Measurements from ENCODE around the gene CYP3A5. TPM values are rescaled to one million over a fixed set of nuclear protein-coding genes. Genes with fewer than 3 reads are reported as not detected.

The CYP3A5 gene
- total and polyA plus RNA-seq, 9 of the 15 experiments (the other 6 are each of a cell fraction or from before 2014, with no cell fraction given) = 0.73 to 2.8 (median 1.5) TPM

GRCh38 chr7:99616359-99617191, 63.2 kb downstream of the CYP3A5 start, which contains the start of gene ZSCAN25 (continued):
- TF ChIP-seq, protein P1, sequence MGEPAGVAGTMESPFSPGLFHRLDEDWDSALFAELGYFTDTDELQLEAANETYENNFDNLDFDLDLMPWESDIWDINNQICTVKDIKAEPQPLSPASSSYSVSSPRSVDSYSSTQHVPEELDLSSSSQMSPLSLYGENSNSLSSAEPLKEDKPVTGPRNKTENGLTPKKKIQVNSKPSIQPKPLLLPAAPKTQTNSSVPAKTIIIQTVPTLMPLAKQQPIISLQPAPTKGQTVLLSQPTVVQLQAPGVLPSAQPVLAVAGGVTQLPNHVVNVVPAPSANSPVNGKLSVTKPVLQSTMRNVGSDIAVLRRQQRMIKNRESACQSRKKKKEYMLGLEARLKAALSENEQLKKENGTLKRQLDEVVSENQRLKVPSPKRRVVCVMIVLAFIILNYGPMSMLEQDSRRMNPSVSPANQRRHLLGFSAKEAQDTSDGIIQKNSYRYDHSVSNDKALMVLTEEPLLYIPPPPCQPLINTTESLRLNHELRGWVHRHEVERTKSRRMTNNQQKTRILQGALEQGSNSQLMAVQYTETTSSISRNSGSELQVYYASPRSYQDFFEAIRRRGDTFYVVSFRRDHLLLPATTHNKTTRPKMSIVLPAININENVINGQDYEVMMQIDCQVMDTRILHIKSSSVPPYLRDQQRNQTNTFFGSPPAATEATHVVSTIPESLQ (CRISPR knock-in tag; IDR thresholded peaks at IDR 0.05) = peak; percentile 92; the same call in 1 of the 2 replicates
- TF ChIP-seq ZNF586 (CRISPR knock-in tag; conservative IDR thresholded peaks at IDR 0.05) (no peak), SMC3 (conservative IDR thresholded peaks at IDR 0.05; ENCODE audit: insufficient read depth, low read depth, low read length) (0 out of 2 replicates have a peak, but pooled peaks have one; percentile 26), YBX1 (IDR thresholded peaks at IDR 0.05) (no peak), FOSL1 (tag; conservative IDR thresholded peaks at IDR 0.05) (peak; percentile 64), ZNF518B (CRISPR knock-in tag; IDR thresholded peaks at IDR 0.05) (no peak), POU5F1 (IDR thresholded peaks at IDR 0.05; ENCODE audit: borderline replicate concordance, low read depth, low read length, partially characterized antibody) (no peak), XRCC4 (IDR thresholded peaks at IDR 0.05; ENCODE audit: extremely low read depth, insufficient read depth, insufficient read length) (no peak), TCFL5 (CRISPR knock-in tag; conservative IDR thresholded peaks at IDR 0.05) (no peak), NEUROD1 (IDR thresholded peaks at IDR 0.05; ENCODE audit: borderline replicate concordance, low read depth, low read length, partially characterized antibody) (peak; percentile 56), LCOR (CRISPR knock-in tag; IDR thresholded peaks at IDR 0.05) (peak; percentile 97), TRIM24 (IDR thresholded peaks at IDR 0.05) (peak; percentile 66 to 76; a peak in 3 of 4 replicates), ZNF445 (CRISPR knock-in tag; IDR thresholded peaks at IDR 0.05; ENCODE audit: low read depth) (no peak), ETV1 (tag; conservative IDR thresholded peaks at IDR 0.05; ENCODE audit: low read depth) (peak; percentile 99), NCOA2 (IDR thresholded peaks at IDR 0.05; ENCODE audit: partially characterized antibody in 2 of 2) (no peak), ZBTB7A (IDR thresholded peaks at IDR 0.05; ENCODE audit: borderline replicate concordance, control insufficient read depth, low read depth, low read length) (peak; percentile 71), ZNF584 (CRISPR knock-in tag; IDR thresholded peaks at IDR 0.05; ENCODE audit: low read depth) (no peak), SMARCA4 (IDR thresholded peaks at IDR 0.05) (peak; percentile 53; the same call in 1 of the 2 replicates), ZFX (CRISPR knock-in tag; IDR thresholded peaks at IDR 0.05) (peak; percentile 95), ZNF57 (CRISPR knock-in tag; IDR thresholded peaks at IDR 0.05) (no peak)
- TF ChIP-seq, protein P2, sequence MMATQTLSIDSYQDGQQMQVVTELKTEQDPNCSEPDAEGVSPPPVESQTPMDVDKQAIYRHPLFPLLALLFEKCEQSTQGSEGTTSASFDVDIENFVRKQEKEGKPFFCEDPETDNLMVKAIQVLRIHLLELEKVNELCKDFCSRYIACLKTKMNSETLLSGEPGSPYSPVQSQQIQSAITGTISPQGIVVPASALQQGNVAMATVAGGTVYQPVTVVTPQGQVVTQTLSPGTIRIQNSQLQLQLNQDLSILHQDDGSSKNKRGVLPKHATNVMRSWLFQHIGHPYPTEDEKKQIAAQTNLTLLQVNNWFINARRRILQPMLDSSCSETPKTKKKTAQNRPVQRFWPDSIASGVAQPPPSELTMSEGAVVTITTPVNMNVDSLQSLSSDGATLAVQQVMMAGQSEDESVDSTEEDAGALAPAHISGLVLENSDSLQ (IDR thresholded peaks at IDR 0.05) = peak; percentile 67

All from K562 (cell line).